ENCODE measurements around the gene C16orf46. TPM values are rescaled to one million over a fixed set of nuclear protein-coding genes. Genes with fewer than 3 reads are reported as not detected.
A peak's percentile ranks its signal among the peaks of the same experiment; 100 is the strongest.

Gene C16orf46
- total and polyA plus RNA-seq, 2 of the 13 experiments (the other 11 are each of a cell fraction or from before 2014, with no cell fraction given), result 0.38 to 0.55 TPM

GRCh38 chr16:81080233-81080632 lies 3.2 kb upstream of the C16orf46 start:
- Histone ChIP-seq H2AFZ (ENCODE audit: low read length) (no peak overlapping the region), H3K9ac (ENCODE audit: insufficient read depth, low read depth, low read length) (no peak overlapping the region), H3K79me2 (ENCODE audit: insufficient read depth, low read length) (no peaks in the 10 kb centered on the region), H3K9me3 (ENCODE audit: low read length) (no peaks in the 10 kb centered on the region), H3K4me3 (replicated peaks in 1 of 3; ENCODE audit: insufficient read depth in 1 of 3, low read depth in 2 of 3, low read length in 3 of 3) (no peak overlapping the region), H3K27me3 (ENCODE audit: control insufficient read depth in 1 of 2, insufficient read depth in 2 of 2, low read length in 2 of 2) (no peaks in the 10 kb centered on the region; a peak in 1 of 5 replicates), H3K27ac (ENCODE audit: extremely low read length, insufficient read depth, low read length) (no peak overlapping the region), H3K36me3 (replicated peaks in 1 of 2; ENCODE audit: control insufficient read depth in 1 of 2, insufficient read depth in 2 of 2, low read length in 2 of 2) (peaks cover 6 to 29% of the 10 kb centered on the region in 2 experiments), H3K4me1 (ENCODE audit: insufficient read depth, low read length) (peaks cover 15% of the 10 kb centered on the region), H4K20me1 (ENCODE audit: insufficient read depth, low read length) (no peaks in the 10 kb centered on the region), H3K4me2 (ENCODE audit: low read depth, low read length) (no peak overlapping the region)
- FAIRE-seq (no peak), ATAC-seq (no peak), DNase-seq (ENCODE audit: low spot score) (no peak)
- TSS peak; percentile 39 for BruUV-seq (replicated peaks)
- POLR2A ChIA-PET, result no interaction called here
- in situ Hi-C loops (cut with HindIII; ENCODE audit: extremely low pct_ligation_motif_present, low pct_unique_long_range_greater_than_20kb) (no loop called here), intact Hi-C loops (cut with micrococcal nuclease; ENCODE audit: unreplicated experiment) (no loop called here)
- WGBS (ENCODE audit: low lambda C conversion rate), result 95% methylated on average over 1 of the region's 1 CpG
- CTCF ChIA-PET (ENCODE audit: low intra/inter-chr PET ratio, low total read pairs), result no interaction called here
- peak; percentile 75 for TF ChIP-seq RBM22 (optimal IDR thresholded peaks at IDR 0.05; ENCODE audit: low read length)
- no peak for TF ChIP-seq ZNF747 (CRISPR knock-in tag; IDR thresholded peaks at IDR 0.05; ENCODE audit: borderline replicate concordance)

GRCh38 chr16:81076566-81077075 lies 417 bp downstream of the C16orf46 start:
- no TSS peak for BruUV-seq (replicated peaks)
- peak; percentile 91 for FAIRE-seq
- Histone ChIP-seq H3K79me2 (ENCODE audit: insufficient read depth, low read length) (no peaks in the 10 kb centered on the region), H3K4me1 (ENCODE audit: insufficient read depth, low read length) (peaks cover 19% of the 10 kb centered on the region), H3K4me3 (replicated peaks in 1 of 3; ENCODE audit: insufficient read depth in 1 of 3, low read depth in 2 of 3, low read length in 3 of 3) (peak overlapping the region; percentile 81 to 85 (median 81)), H3K27ac (ENCODE audit: extremely low read length, insufficient read depth, low read length) (peak overlapping the region; percentile 85), H3K9me3 (ENCODE audit: low read length) (no peaks in the 10 kb centered on the region), H3K36me3 (replicated peaks in 1 of 2; ENCODE audit: control insufficient read depth in 1 of 2, insufficient read depth in 2 of 2, low read length in 2 of 2) (peaks cover 2 to 6% of the 10 kb centered on the region in 2 experiments; a peak in 4 of 5 replicates), H4K20me1 (ENCODE audit: insufficient read depth, low read length) (no peaks in the 10 kb centered on the region), H3K4me2 (ENCODE audit: low read depth, low read length) (peak overlapping the region; percentile 94), H3K9ac (ENCODE audit: insufficient read depth, low read depth, low read length) (peak overlapping the region; percentile 88), H2AFZ (ENCODE audit: low read length) (peak overlapping the region; percentile 43), H3K27me3 (ENCODE audit: control insufficient read depth in 1 of 2, insufficient read depth in 2 of 2, low read length in 2 of 2) (no peaks in the 10 kb centered on the region; a peak in 1 of 5 replicates)
- peak; percentile 86 for ATAC-seq
- WGBS (ENCODE audit: low lambda C conversion rate), result under 1% methylated on average over 27 of the region's 27 CpGs
- CTCF ChIA-PET (ENCODE audit: low intra/inter-chr PET ratio, low total read pairs), result interaction anchor here (2.0 kb wide), 1 partner anchor 41 kb away, joined by 7 read pairs; the partner anchor contains the start of gene ATMIN
- intact Hi-C loops (cut with micrococcal nuclease; ENCODE audit: unreplicated experiment), result loop anchor here (1.0 kb wide), 3 partner anchors 20 to 85 kb away; partner anchors contain the start of genes ATMIN and GCSH
- in situ Hi-C loops (cut with HindIII; ENCODE audit: extremely low pct_ligation_motif_present, low pct_unique_long_range_greater_than_20kb), result no loop called here
- DNase-seq (ENCODE audit: low spot score), result peak; percentile 79
- POLR2A ChIA-PET, result interaction anchor here (0.5 to 2.6 kb wide), 19 partner anchors 9 to 371 kb away, joined by 3 to 21 read pairs (median 5); partner anchors contain the start of genes ATMIN, CENPN and CMC2
- no peak for TF ChIP-seq NR1H2 (CRISPR knock-in tag; IDR thresholded peaks at IDR 0.05; ENCODE audit: borderline replicate concordance, low read depth)
- TF ChIP-seq FIP1L1 (IDR thresholded peaks at IDR 0.05; ENCODE audit: borderline replicate concordance, insufficient read depth, low read depth, low read length), result 0 out of 2 replicates have a peak, but pooled peaks have one; percentile 2
- no peak for TF ChIP-seq SP5 (CRISPR knock-in tag; IDR thresholded peaks at IDR 0.05; ENCODE audit: borderline replicate concordance, low read depth)
- TF ChIP-seq ASH2L (IDR thresholded peaks at IDR 0.05; ENCODE audit: insufficient read length, low read depth, low read length), result peak; percentile 83
- TF ChIP-seq TEAD3 (CRISPR knock-in tag; optimal IDR thresholded peaks at IDR 0.05; ENCODE audit: borderline replicate concordance), result no peak
- TF ChIP-seq USF2 (IDR thresholded peaks at IDR 0.05; ENCODE audit: low read depth, low read length), result no peak
- TF ChIP-seq USF2 (CRISPR knock-in tag; IDR thresholded peaks at IDR 0.05; ENCODE audit: borderline replicate concordance), result peak; percentile 15; the same call in 1 of the 2 replicates
- no peak for TF ChIP-seq ZNF362 (CRISPR knock-in tag; IDR thresholded peaks at IDR 0.05; ENCODE audit: borderline replicate concordance)
- TF ChIP-seq CCDC6 (CRISPR knock-in tag; IDR thresholded peaks at IDR 0.05), result no peak
- TF ChIP-seq ESRRA (CRISPR knock-in tag; IDR thresholded peaks at IDR 0.05; ENCODE audit: low read depth), result 0 out of 2 replicates have a peak, but pooled peaks have one; percentile 14
- 0 out of 2 replicates have a peak, but pooled peaks have one; percentile 0 for TF ChIP-seq TOPORS (CRISPR knock-in tag; IDR thresholded peaks at IDR 0.05)
- TF ChIP-seq CHD2 (IDR thresholded peaks at IDR 0.05; ENCODE audit: low read depth, low read length), result 0 out of 2 replicates have a peak, but pooled peaks have one; percentile 2

Data from HepG2 (cell line).